Stimulated activated CD4-positive, alpha-beta T cell treated with anti-CD3 and anti-CD28 coated beads, Interleukin-1b, Interleukin-23, amount 100 ng/mL, for 1 hour (primary cell): ENCODE results near the gene VPS41.
"Not testable (repeated sequence)": the region's sequence is repeated elsewhere in the genome, so short reads cannot be mapped to it uniquely, and the experiment has no call there.

Experiments used
- DNase-seq, 2 donors: peaks; one replicate each; pipeline ENCODE4 v3.0.0-alpha.2; 2020; ENCODE audit warnings: low read depth in 2 of 2

Gene VPS41

DNA sequence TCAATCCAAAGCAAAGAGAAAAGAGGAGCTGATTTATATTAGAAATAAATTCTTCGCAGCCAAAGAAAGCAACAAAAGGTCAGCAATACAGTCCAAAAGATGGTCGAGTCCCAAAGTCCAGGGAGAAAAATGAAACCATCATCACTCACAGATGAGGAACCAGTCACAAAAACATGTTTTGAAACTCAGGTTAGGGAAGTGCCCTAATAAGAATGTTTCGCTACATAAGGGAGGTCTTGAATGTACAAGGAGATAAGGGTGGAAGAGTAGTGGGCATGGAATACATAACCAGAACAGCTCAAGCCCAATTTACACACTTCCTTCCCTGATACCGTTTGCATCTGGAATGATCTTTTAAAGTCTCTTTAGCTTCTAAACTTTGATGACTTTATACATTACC lies 53.6 kb downstream of the VPS41 start:
- DNase-seq: no peak

DNA sequence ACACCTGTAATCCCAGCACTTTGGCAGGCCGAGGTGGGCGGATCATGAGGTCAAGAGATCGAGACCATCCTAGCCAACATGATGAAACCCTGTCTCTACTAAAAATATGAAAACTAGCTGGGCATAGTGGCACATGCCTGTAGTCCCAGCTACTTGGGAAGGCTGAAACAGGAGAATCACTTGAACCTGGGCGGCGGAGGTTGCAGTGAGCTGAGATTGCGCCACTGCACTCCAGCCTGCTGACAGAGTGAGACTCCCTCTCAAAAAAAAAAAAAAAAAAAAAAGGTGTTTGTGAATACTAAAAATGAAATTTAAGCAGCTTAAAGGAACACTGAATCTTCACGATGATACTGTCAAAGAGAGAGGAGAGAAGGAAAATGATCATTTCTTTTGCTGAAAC lies 54.0 kb downstream of the VPS41 start:
- DNase-seq: not testable (repeated sequence)

DNA sequence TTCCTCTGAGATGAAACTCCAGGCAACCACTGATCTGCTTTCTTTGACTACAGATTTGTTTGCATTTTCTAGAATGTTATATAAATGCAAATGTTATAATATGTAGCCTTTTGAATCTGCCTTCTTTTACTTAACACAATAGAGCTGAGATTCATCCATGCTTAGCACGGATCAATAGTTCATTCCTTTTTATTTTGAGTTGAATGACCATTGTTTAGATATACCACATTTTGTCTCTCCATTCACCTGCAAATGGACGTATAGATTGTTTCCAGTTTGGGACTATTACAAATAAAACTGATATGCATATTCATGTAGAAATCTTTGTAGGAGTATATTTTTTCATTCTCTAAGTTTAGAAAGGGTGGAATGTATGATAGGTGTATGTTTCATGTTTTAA lies 57.7 kb downstream of the VPS41 start:
- no peak for DNase-seq

DNA sequence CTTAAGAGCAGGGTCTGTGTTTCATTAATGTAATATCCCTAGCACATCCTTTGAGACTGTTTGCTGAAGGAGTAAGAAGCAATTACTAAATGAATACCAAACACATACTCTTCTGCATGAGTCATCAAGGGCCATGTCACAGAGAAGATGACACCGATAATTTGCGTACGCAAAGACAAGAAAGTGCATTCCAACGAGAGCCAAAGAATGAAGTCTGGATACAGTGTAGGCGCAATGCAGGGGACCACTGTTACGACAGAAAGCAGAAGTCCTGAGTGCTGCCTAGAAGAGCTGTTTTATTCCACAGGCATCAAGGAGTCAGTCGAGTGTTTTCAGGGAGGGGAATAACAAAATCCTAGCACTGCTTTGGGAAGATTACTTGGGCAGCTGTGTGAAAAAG lies 62.7 kb downstream of the VPS41 start:
- no peak for DNase-seq

DNA sequence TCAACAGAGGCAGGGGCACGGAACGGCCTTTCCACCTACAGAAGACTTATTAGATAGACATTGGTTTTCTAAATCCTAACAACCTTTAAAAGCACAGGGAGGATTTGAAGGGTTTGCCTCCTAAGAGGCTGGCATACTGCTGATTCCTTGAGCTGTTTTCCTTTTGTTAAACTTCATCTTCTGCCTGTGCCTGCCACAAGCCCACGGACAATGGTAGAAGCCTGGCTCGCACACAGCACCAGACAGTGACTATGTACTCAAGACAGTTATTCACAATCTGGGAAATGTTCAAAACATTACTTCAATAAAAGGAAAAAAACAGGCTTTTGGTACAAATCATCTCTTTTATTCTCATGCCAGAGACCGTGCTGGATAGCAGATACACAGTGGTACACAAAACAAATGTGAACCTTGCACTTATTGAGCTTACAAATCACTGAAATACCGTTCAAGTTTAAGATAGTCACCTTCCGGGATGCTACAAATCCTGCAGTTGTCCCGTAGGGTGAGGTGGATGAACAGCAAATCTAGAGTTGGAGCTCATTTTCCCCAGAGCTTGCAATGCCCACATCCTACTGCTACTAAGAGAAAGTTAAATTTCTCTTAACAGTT lies 63.9 kb downstream of the VPS41 start:
- no peak for DNase-seq

DNA sequence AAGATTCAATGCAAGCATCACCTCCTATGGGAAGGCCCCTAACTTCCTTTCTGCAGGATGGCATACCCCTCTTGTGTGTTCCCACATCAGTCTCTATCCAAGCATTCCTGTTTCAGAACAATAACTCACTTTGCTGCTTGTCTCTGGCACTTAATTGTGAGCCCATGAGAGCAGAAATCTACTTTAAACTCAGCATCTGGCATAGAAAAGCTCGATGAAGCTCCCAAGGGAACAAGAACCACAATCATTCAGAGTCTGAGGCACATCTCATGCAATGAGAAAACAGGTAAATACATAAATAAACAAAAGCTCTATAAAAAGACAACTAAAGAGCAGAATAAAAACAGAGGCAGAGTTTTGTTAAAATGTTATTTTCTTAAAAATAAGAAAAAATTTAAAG lies 66.2 kb downstream of the VPS41 start:
- no peak for DNase-seq

DNA sequence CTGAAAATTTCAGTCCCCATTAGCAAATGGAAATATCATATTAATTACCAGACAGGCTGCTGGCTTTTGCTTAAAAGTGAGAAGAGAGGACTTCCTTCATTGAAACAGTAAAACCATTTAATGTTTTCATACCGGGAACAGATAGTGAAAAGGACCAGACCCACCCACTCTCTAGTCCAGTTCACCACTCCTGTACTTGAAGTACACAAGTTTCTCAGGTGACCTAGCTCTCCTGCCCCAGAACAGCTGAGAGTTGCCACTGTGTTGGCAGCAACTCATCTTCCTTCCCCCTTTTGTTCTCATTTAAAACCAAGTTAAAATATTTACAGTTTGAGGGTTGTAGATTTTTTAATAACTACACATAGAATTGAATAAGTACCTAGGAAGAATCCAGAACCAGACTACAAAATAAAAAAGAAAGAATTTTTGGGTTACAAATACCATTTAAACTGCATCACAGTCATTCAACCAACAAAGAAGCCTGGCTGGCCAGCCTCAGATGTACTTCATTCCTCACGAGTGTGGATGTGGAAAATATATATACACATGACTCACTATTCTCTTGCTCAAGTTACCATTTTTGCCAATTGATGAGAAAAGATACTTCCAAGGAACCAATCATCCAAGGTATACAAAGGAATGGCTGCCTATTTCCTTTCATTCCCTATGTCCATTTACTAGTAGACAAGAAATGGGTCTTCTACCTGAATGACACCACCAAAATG lies 68.1 kb downstream of the VPS41 start:
- no peak for DNase-seq

DNA sequence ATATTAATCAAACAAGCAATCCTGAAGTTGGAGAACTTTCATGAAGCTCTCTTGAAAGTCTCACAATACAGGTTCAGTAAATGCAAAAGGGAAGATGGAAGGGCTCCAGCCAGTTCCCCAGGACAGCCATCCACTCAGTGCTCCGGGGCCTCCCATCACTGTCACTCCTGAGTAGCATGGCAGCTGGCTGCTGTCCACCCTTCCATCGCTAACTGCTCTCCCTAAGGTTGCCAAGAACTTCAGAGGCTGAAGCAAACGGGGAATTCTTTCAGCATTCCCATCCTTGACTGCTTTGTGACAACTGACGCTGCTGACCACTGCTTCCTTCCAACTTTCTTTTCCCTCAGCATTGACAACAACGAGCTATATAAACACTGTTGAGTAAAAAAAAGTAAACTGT lies 69.1 kb downstream of the VPS41 start:
- no peak for DNase-seq

DNA sequence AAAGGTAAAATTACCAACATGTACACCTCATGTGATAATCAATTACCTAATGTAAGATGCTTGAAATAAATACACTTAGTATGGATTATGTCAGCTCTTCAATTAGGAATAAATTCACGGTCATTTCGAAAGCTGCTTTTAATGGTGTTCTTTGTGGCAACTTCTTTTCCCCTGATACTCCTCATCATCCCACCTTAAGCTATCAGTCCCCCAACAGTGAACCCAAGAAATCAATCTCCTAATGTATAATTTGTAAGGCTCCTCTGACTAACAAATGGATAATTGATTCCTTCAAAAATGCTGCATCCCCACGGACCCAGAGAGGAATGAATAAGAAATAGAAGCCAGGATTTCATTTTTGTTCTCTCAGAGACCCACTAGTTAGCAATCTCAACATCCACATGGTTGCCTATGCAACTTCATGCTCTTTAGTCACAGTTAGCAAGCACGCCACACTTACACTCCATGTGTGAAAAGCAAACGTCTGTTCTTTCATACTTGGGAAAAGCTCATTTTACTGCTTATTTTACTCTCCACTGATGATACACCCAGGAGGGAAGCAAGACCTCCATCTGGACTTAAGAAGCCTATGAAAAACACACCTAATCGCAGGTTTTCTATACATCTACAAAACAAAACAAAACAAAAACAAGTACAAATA lies 70.1 kb downstream of the VPS41 start:
- no peak for DNase-seq

DNA sequence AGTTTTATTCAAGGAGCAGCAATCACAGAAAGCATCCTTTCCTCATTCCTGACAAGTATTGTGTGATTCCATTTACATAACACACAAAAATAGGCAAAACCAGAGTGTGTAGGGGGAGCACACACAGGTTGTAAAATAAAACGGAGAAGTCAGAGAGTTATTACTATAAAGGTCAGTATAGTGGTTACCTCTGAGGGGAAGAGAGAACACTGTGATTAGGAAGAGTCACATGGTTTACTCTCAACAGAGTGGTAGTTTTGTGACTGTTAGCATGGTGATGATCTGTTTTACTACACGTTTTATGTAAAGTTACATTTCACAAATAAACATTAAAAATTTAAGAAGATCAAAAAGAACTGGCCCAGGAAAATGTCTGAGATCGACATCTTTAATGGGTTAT lies 74.6 kb downstream of the VPS41 start:
- no peak for DNase-seq

DNA sequence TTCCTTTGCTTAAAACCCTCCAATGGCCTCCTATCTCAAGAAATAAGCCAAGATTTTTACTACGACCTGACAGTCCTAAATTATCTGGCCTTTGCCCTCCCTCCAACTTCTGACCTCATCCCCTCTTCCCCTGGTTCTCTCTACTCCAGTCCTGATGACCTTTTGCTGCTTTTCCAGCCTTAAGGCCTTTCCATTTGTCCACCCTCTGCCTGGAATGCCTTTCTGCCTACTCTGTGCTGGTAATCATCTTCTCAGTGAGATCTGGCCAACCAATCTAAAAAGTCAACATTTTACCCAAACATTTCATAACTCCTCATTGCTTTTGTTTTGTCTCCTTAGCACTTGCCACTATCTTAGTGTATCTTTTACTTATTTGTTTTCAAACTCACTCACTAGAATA lies 75.7 kb downstream of the VPS41 start:
- DNase-seq: no peak

DNA sequence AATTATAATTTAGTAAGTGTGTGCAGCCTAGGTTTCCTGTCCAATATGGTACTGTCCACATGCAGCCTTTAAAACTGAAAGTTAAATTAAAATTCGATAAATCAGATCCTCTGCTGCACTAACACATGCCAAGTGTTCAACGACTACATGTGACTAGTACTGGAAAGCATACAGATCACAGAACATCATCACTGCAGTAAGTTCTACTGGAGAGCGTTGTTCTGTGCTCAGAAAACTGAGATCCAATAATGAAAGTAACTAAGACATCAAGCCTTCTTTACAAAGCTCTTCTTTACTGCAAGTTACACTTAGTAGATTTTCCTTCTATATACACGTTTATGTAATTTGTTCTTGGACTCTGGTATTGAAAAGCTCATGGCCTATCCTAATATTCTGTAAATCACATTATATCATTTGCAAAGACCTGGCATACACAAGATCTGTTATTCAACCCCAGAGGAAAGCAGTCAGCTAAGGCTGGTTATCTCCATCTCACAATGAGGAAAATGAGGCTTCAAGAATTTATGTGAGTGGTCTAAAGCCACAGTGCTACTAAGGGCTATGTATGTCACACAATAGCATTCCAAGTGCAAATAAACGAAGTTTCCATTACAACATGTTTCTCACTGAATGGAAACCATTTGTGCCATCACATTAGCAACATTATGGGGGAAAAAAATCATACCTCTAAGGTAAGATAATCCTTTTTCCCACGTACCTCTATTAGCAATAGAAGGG lies 77.6 kb downstream of the VPS41 start:
- no peak for DNase-seq

DNA sequence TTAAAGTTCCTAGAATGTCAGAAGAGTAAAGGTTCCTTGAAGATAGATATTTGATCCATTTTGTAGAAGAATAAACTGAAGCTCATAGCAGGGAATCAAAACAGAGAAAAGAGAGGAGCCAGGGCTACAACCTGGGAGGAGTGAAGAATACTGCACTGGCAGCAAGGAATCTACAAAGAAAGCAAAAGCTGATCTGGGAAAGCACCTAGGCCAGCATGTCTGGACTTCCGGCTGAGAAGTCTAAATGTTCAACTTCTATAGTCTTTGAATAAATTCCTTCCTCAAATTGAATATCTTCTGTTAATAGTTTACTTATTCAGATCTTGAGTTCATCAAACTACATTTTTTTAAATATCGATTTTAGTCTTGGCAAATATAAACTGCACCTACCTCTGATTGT lies 78.2 kb downstream of the VPS41 start:
- DNase-seq: no peak

DNA sequence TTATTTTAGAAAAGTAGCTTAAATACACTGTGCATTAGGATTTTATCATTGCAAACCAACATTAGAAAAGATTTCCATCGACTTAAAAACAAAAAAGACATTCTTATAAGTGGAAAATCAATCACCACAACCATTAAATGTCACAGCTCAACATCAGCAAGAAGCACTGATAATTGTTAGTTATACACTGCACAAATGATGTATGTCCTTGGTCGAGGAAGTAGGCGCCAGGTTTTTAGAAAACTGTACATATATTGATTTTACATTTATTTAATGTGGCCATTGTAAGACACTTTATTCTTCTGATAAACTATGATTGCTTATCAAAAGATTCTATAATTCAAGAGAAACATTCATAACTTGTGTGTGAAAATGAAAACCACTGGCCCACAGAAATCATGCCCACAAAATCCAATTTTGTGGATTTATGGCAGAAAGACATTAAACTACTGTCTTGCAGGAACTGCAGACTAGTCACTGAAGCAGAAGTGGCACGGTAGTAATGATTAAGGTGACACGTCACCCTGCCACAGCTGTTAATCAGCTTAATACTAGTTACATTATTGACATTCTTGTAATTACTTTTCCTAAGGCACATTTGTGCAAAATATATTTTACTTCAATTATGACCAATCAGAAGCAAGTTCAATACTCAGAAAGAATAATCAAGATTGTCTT lies 79.4 kb downstream of the VPS41 start:
- no peak for DNase-seq

DNA sequence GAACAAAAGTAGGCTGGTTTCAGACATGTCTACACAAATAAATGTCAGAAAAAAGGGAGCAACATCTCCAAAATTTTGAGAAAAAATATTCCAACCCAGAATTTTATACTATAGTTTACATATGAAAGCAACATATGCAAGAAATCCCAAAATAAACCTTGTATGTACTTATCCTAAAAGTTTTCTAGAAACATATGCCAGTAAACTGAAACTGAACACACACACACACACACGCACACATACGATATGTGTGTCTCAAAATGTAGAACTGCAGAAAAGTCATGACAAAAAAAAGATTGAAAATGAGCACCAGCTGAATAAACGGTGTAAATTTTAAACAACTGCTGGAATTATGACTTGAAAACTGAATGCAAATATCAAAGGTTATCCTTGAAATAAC lies 81.0 kb downstream of the VPS41 start:
- DNase-seq: no peak

DNA sequence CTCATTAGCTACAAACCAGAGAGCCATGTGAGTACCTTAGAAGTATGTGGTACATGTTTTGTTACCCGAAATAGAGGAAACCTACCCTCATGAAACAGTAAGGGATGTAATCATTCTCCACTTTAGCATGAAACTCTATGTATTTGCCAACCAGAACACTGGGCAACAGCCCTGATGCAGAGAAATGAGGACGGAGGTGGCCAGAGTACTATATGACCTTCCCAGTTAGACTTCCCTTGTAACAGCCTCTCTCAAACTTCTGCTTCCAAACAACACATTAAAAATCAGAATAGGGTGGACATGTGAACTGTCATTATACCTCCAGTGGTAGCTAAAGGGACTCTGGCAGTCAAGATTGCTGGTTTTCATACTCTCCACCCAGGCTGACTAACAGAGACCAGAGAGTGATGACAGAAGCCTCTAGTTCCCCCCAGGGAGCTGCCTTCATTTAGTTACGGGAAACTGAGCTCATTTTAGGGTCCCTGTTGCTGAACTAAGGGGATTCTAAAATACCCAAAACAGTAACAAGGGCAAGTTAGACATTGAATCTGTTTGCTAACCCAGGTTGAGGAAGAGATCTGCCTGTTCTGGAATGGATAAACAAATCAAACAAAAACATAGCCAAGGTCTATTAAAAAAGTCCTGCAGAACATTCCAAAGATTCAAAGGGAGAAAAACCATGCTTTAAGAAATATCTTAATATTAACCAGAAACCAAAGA lies 83.1 kb downstream of the VPS41 start:
- no peak for DNase-seq

DNA sequence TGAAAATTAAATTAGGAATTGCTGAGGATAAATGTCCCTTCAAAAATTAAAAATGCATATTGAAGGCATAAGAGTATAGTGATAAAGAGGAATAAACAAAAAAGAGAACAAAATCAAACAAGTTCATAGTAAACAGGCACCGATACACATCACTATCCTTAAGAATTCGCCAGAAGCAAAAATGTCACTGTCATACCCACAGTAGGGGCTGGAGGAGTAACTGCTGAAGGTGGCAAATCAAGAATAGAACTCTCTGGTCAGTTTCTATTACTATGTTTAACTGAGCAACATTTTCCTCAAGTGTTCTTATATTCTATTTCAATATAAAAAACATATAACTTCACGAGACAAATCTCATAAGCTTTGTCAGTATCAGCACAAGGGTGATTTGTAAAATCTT lies 84.0 kb downstream of the VPS41 start:
- DNase-seq: no peak

DNA sequence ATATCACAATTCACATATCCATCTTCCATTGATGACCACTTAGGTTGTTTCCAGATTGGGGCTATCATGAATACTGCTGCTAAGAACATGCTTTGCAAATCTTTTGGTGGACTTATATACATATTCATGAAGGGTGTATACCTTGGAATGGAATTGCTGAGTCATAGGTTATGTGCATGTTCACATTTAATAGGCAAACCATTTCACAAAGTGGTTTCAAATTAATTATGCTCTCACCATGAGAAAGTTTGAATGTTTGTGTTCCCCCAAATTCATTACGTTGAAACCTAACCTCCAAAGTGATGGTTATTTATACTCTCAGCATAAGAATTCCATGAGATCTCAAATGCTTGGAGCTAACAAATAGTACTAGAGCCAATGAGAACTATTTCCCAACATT lies 86.4 kb downstream of the VPS41 start:
- no peak for DNase-seq

DNA sequence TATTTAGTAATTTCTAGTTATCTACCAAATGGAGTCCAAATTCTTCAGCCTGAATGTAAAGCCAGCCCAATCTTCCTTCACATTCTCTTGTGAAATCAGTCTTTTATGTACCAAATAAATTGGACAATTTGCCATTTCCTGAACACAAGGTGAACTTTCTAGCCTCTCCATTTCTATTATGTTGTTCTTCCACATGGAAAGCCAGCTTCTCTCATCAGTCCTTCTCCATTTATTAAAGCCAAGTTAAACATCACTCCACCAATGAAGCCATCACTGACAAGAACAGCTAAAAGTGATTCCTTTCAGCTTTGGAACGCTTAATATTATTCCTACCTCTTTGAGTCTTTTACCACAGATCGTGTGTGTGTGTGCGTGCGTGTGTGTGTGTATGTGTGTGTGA lies 88.4 kb downstream of the VPS41 start:
- no peak for DNase-seq

DNA sequence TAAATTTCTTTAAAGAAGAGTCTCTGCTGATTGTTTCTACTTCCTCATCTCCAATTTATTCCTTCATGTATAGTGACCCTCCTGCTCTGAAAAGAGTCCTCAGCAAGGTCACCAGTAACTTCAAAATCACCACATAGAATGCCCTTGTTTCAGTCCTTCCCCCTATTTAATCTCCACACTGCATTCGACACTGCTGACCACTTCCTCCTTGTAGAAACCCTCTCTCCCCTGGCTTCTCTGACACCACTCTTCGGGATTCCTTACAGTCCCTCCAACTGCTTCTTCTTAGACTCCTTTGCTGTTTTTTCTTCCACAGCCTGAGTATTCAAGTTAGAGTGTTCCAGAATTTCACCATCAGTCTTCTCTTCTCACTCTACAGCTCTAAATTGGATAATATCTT lies 89.5 kb downstream of the VPS41 start:
- no peak for DNase-seq

DNA sequence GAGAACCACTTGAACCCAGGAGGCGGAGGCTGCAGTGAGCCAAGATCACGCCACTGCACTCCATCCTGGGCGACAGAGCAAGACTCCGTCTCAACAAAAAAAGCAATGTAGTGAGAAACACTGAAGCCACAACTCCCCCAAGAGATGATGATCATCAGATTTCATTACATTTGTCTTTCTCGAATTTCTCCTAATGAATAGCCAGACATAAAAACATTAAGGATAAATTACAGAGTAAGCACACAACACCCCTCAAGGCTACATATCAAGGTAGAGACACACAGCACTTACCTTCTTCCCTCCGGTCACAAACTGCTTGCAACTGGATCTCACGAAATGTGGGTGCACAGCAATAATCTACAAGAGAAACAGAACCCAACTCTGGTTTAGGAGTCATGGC lies 91.5 kb downstream of the VPS41 start:
- no peak for DNase-seq

DNA sequence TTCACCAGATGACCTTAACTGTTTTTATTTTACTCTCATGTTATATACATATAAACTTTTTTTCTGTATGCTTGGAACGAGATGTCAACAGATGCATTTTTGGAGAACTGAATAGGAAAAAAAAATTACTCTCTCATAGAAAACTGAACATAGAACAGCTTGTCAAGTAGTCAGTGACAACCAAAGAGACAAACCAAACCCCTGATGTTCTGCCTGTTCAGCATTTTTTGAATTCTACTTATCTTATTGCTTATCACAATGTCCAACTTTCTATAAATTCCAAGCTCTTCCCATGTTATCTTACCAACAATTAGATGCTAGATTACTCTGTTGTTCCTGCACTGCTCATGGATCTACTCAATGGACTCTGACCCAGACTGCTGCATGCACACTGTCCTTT lies 95.2 kb downstream of the VPS41 start:
- no peak for DNase-seq
